NCI-H2107 (cell line): ENCODE results near the gene ALDH1A3.

ENCODE experiments used
- DNase-seq: peaks from one replicate; lab custom pipeline; 2025; lab: John Stamatoyannopoulos, UW

ALDH1A3 gene

DNA sequence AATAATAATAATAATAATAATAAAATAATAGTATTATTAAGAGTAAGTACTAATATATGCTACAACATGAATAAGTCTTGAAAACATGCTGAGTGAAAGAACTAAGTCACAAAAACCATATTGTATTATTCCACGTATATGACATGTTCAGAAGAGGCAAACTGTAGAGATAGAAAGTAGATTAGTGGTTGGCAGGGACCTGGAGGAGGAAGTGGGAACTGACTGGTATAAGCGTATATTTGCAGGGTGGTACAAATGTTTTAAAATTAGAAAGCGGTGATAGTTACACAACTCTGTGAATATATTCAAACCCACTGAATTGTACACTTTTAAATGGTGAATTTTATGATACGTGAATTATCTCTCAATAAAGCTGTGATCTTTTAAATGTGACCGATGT lies 72.3 kb downstream of the ALDH1A3 start:
- DNase-seq = no peak

DNA sequence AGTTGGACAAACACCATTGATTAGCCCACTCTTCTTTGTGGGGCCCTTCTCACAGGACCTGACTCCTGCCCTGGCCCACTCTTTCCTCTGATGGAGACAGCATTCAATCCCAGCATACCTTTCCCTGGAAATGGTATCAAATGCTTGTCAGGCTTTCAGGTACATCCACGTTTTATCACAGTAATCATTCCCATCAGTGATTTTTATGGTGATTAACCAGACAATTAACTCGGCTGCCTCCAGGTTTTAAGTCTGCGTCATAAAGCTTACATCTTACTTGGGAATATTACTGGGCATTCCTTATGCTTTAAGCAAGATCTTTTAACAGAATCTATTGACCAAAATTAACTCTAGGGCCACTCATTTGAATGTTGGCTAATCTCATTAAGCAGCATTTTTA lies 72.9 kb downstream of the ALDH1A3 start:
- no peak for DNase-seq

DNA sequence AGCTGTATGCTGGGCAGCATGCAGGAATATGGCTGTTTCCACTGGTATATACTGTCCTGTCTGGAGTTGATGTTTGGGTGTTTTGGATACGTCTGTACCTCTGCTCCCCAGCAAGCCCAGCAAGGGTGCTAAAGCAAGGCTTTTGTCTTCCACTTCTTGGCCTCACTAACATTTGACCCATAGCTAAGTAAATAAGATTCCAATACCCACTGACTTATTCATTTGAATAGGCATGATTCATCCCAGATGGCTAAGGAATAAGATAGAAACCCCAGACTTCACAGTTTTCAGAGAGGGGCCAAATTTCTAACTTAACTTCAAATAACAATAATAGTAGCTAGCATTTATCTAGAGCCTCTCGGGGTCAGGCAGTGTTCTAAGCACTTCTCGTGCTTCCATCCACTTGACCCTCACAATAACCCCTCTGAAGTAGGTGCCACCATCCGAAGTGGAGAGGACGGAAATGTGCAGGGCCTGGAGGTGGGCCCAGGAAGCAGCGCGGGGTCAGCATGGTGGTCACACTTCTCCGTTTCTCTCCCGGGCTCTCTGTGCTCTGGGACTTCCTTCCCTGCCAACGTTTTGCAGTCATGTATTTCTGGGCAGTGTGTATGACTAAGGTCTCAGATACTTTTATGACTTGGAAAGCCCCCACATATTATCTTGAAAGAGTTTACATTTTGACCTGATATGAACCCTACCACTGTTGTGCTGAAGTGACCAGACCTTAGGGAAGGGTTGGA lies 78.9 kb downstream of the ALDH1A3 start:
- no peak for DNase-seq

DNA sequence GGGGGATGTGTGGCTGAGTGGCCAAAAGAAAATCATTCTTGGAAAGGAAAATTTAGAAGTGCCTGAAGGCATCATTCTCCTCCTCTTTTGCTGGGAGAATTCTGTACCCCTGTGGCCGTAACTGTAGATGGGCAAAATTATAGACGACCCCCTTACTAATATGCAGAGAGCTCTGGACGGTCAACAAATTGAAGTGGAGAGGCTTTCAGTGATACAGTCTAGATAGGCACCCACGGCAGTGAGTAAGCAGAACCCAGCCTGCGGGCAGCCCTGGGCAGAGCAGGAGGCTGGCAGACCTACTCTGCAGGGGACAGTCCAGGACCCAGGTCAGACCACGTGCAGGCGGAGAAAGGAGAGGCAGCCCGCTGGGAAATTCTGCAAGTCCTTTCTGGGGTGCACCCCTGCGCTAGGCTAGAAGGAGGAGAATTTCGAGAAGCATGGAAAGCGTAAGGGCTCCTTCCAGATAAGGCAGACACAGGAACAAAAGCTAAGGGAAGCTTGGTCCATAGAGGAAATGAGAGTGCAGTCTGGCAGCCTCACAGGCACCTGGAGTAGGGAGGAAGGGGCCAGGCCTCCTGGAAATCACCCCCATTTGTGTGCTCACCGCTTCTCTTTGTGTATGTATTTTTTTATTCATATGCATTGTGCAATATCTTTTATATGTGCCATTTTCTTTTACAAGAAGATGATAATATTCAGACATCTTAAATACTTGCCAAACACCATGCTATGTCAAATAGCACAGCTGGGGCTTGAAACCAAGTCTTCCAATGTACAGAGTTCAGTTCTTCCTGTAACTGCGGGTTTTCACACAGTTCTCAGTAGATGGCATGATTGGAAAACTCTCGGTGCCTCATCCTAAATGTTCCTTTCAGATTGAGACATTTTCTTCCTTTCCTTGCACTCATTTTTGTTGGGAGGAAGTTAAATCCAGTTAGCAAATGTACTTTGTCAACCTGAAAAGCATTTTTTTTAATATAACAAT lies 79.7 kb downstream of the ALDH1A3 start:
- no peak for DNase-seq
